ENCODE results near the gene CSNK1G1. TPM values are rescaled to one million over a fixed set of nuclear protein-coding genes. Genes with fewer than 3 reads are reported as not detected.
"Not testable (repeated sequence)": the region's sequence is repeated elsewhere in the genome, so short reads cannot be mapped to it uniquely, and the experiment has no call there.

The CSNK1G1 gene
- total RNA-seq, 1 donor from 2014 or later: 37.0 TPM

- no peaks in the 10 kb centered on the region for H3K4me1 Mint-ChIP-seq (ENCODE audit: low read depth, unreplicated experiment)
Observed at GRCh38 chr15:64267331-64267973, 88.5 kb downstream of the CSNK1G1 start.

DNA sequence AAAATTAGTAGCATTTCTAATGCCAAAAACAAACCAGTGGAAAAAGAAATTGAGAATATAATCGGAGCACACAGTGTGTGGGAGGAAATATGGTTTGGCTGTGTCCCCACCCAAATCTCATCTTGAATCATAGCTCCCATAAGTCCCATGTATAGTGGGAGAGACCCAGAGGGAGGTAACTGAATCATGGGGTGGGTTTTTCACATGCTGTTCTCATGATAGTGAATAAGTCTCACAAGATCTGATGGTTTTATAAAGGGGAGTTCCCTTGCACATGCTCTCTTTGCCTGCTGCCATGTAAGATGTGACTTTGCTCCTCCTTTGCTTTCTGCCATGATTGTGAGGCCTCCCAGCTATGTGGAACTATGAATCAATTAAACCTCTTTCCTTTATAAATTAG lies 90.8 kb downstream of the CSNK1G1 start:
- not testable (repeated sequence) for H3K4me3 Mint-ChIP-seq (ENCODE audit: unreplicated experiment); H3K9me3 Mint-ChIP-seq (ENCODE audit: unreplicated experiment); H3K27me3 Mint-ChIP-seq (ENCODE audit: low read depth, unreplicated experiment); H3K4me3 ChIP-seq (ENCODE audit: insufficient read depth, low read depth, low read length); DNase-seq (ENCODE audit: low read depth); H3K4me1 ChIP-seq (ENCODE audit: insufficient read depth, low read length); H2AFZ ChIP-seq (ENCODE audit: low read depth, low read length); FAIRE-seq; H3K36me3 ChIP-seq (ENCODE audit: insufficient read depth, low read length); H3K27ac Mint-ChIP-seq (ENCODE audit: unreplicated experiment); H3K4me2 ChIP-seq (ENCODE audit: low read length); H3K4me1 Mint-ChIP-seq (ENCODE audit: low read depth, unreplicated experiment); H3K9ac ChIP-seq (ENCODE audit: low read length); H3K9me3 ChIP-seq (ENCODE audit: insufficient read depth, low read depth, low read length); H3K27ac ChIP-seq (ENCODE audit: low read depth, low read length); H3K27me3 ChIP-seq (ENCODE audit: insufficient read depth, low read length)
- peaks cover 10% of the 10 kb centered on the region for H3K36me3 Mint-ChIP-seq (ENCODE audit: low read depth, unreplicated experiment)
- peaks cover 59% of the 10 kb centered on the region for H3K79me2 ChIP-seq (ENCODE audit: insufficient read depth, low read length)
- H4K20me1 ChIP-seq (ENCODE audit: insufficient read depth, low read length): peaks cover 74% of the 10 kb centered on the region

More at GRCh38 chr15:64267331-64267973, 88.5 kb downstream of the CSNK1G1 start:
- peaks cover 2% of the 10 kb centered on the region for H3K9me3 Mint-ChIP-seq (ENCODE audit: unreplicated experiment)
- Histone ChIP-seq H4K20me1 (ENCODE audit: insufficient read depth, low read length) (peaks cover 72% of the 10 kb centered on the region), H3K27me3 (ENCODE audit: insufficient read depth, low read length) (no peaks in the 10 kb centered on the region), H3K9ac (ENCODE audit: low read length) (no peak overlapping the region), H3K4me2 (ENCODE audit: low read length) (no peak overlapping the region), H2AFZ (ENCODE audit: low read depth, low read length) (no peak overlapping the region), H3K79me2 (ENCODE audit: insufficient read depth, low read length) (peaks cover 48% of the 10 kb centered on the region), H3K9me3 (ENCODE audit: insufficient read depth, low read depth, low read length) (no peaks in the 10 kb centered on the region), H3K4me1 (ENCODE audit: insufficient read depth, low read length) (no peaks in the 10 kb centered on the region), H3K4me3 (ENCODE audit: insufficient read depth, low read depth, low read length) (no peak overlapping the region), H3K27ac (ENCODE audit: low read depth, low read length) (no peak overlapping the region), H3K36me3 (ENCODE audit: insufficient read depth, low read length) (no peaks in the 10 kb centered on the region)
- H3K27ac Mint-ChIP-seq (ENCODE audit: unreplicated experiment): no peak overlapping the region
- no peak overlapping the region for H3K4me3 Mint-ChIP-seq (ENCODE audit: unreplicated experiment)
- H3K27me3 Mint-ChIP-seq (ENCODE audit: low read depth, unreplicated experiment): no peaks in the 10 kb centered on the region
- TF ChIP-seq EZH2 (IDR thresholded peaks at IDR 0.05; ENCODE audit: insufficient read depth, low read length) (no peak), CTCF (IDR thresholded peaks at IDR 0.05; ENCODE audit: insufficient read depth, low read depth, low read length) (no peak)
- DNase-seq (ENCODE audit: low read depth) (no peak), FAIRE-seq (no peak)
- peaks cover 11% of the 10 kb centered on the region for H3K36me3 Mint-ChIP-seq (ENCODE audit: low read depth, unreplicated experiment)

DNA sequence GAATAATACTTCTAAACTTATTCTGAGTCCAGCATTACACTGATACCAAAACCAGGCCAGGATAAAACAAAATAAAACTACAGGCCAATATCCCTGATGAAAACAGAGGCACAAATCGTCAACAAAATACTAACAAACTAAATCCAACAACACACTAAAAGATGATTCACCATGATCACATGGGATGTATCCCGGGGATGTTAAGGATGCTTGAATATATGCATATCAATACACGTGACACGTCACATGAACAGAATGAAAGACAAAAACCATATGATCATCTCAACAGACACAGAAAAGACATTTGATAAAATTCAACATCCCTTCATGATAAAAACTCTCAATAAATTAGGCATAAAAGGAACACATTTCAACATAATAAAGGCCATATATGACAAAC lies 91.5 kb downstream of the CSNK1G1 start:
- no peak for DNase-seq (ENCODE audit: low read depth)

More for the DNA sequence above, 91.5 kb downstream of the CSNK1G1 start:
- no peaks in the 10 kb centered on the region for H3K4me1 Mint-ChIP-seq (ENCODE audit: low read depth, unreplicated experiment)
- Histone ChIP-seq H3K4me2 (ENCODE audit: low read length) (no peak overlapping the region), H3K9ac (ENCODE audit: low read length) (no peak overlapping the region), H3K36me3 (ENCODE audit: insufficient read depth, low read length) (no peaks in the 10 kb centered on the region), H3K9me3 (ENCODE audit: insufficient read depth, low read depth, low read length) (no peaks in the 10 kb centered on the region), H4K20me1 (ENCODE audit: insufficient read depth, low read length) (peaks cover 74% of the 10 kb centered on the region), H3K27ac (ENCODE audit: low read depth, low read length) (no peak overlapping the region), H2AFZ (ENCODE audit: low read depth, low read length) (no peak overlapping the region), H3K79me2 (ENCODE audit: insufficient read depth, low read length) (peaks cover 66% of the 10 kb centered on the region), H3K27me3 (ENCODE audit: insufficient read depth, low read length) (no peaks in the 10 kb centered on the region), H3K4me3 (ENCODE audit: insufficient read depth, low read depth, low read length) (no peak overlapping the region), H3K4me1 (ENCODE audit: insufficient read depth, low read length) (no peaks in the 10 kb centered on the region)
- no peak overlapping the region for H3K4me3 Mint-ChIP-seq (ENCODE audit: unreplicated experiment)
- FAIRE-seq: no peak
- TF ChIP-seq CTCF (IDR thresholded peaks at IDR 0.05; ENCODE audit: insufficient read depth, low read depth, low read length): no peak
- no peak for TF ChIP-seq EZH2 (IDR thresholded peaks at IDR 0.05; ENCODE audit: insufficient read depth, low read length)
- peaks cover 9% of the 10 kb centered on the region for H3K36me3 Mint-ChIP-seq (ENCODE audit: low read depth, unreplicated experiment)
- no peak overlapping the region for H3K27ac Mint-ChIP-seq (ENCODE audit: unreplicated experiment)
- no peaks in the 10 kb centered on the region for H3K27me3 Mint-ChIP-seq (ENCODE audit: low read depth, unreplicated experiment)
- H3K9me3 Mint-ChIP-seq (ENCODE audit: unreplicated experiment): no peaks in the 10 kb centered on the region
